GM23338 (cell line): ENCODE measurements around the gene LILRA6. TPM values are rescaled to one million over a fixed set of nuclear protein-coding genes. Genes with fewer than 3 reads are reported as not detected.
"Not testable (repeated sequence)": the region's sequence is repeated elsewhere in the genome, so short reads cannot be mapped to it uniquely, and the experiment has no call there.

Experiments
- ATAC-seq: fragments of 200-7000 bp; cut with Tn5 transposase; 3 replicates; pipeline ENCODE4 v1.9.1; 2020
- DNase-seq: peaks from one replicate; pipeline ENCODE4 v3.0.0-alpha.2; 2015; ENCODE audit warnings: low spot score
- H2AFZ ChIP-seq: fragments of 200-600 bp; sonication (generic); 2 replicates; pipeline ENCODE4 v1.8.0; 2016; ENCODE audit warnings: antibody characterized with exemption, mild to moderate bottlenecking, moderate library complexity
- H3F3A ChIP-seq: fragments of 200-600 bp; sonication (generic); replicated peaks from 2 replicates; pipeline ENCODE4 v1.8.0; 2017; ENCODE audit warnings: antibody characterized with exemption, mixed run types, low read depth
- H3K27ac ChIP-seq: fragments of 200-600 bp; sonication (generic); 2 replicates; pipeline ENCODE4 v1.6.1; 2016; ENCODE audit warnings: low read depth
- H3K27me3 ChIP-seq: fragments of 200-600 bp; sonication (generic); 2 replicates; pipeline ENCODE4 v1.8.0; 2016; ENCODE audit warnings: mild to moderate bottlenecking, mixed run types, moderate library complexity; ENCODE audit not compliant: insufficient read depth
- H3K36me3 ChIP-seq: fragments of 200-600 bp; sonication (generic); 2 replicates; pipeline ENCODE4 v1.8.0; 2016; ENCODE audit warnings: mild to moderate bottlenecking; ENCODE audit not compliant: insufficient read depth
- H3K4me1 ChIP-seq: fragments of 200-600 bp; sonication (generic); 2 replicates; pipeline ENCODE4 v1.8.0; 2016; ENCODE audit warnings: mild to moderate bottlenecking, moderate library complexity; ENCODE audit not compliant: insufficient read depth
- H3K4me2 ChIP-seq: fragments of 200-600 bp; sonication (generic); 2 replicates; pipeline ENCODE4 v1.7.1; 2017; ENCODE audit warnings: mixed run types
- H3K4me3 ChIP-seq: fragments of 200-600 bp; sonication (generic); 2 replicates; pipeline ENCODE4 v1.6.1; 2016; ENCODE audit warnings: mixed run types
- H3K79me2 ChIP-seq: fragments of 200-600 bp; sonication (generic); replicated peaks from 2 replicates; pipeline ENCODE4 v1.8.0; 2017; ENCODE audit warnings: mild to moderate bottlenecking; ENCODE audit not compliant: insufficient read depth
- H3K9me2 ChIP-seq: fragments of 200-600 bp; sonication (generic); 2 replicates; pipeline ENCODE4 v1.8.0; 2017; ENCODE audit not compliant: insufficient read depth
- H4K20me1 ChIP-seq: fragments of 200-600 bp; sonication (generic); replicated peaks from 2 replicates; pipeline ENCODE4 v1.8.0; 2017; ENCODE audit warnings: mild to moderate bottlenecking; ENCODE audit not compliant: insufficient read depth
- H3K27ac Mint-ChIP-seq: 2 replicates; pipeline ENCODE4 v1.8.0; 2020; ENCODE audit warnings: inconsistent platforms, mild to moderate bottlenecking, moderate library complexity, mixed read lengths
- H3K27me3 Mint-ChIP-seq: 3 replicates; pipeline ENCODE4 v1.8.0; 2022; ENCODE audit warnings: low read depth, mild to moderate bottlenecking, moderate library complexity, mixed read lengths, inconsistent platforms; ENCODE audit not compliant: insufficient read depth, poor library complexity
- H3K36me3 Mint-ChIP-seq: 3 replicates; pipeline ENCODE4 v1.8.0; 2021; ENCODE audit warnings: low read depth, mild to moderate bottlenecking, inconsistent platforms, moderate library complexity, mixed read lengths
- H3K4me1 Mint-ChIP-seq: 3 replicates; pipeline ENCODE4 v1.8.0; 2020; ENCODE audit warnings: mild to moderate bottlenecking, inconsistent platforms, mixed read lengths
- H3K4me3 Mint-ChIP-seq: 3 replicates; pipeline ENCODE4 v1.8.0; 2021; ENCODE audit warnings: moderate library complexity, mild to moderate bottlenecking, inconsistent platforms, mixed read lengths
- H3K9me3 Mint-ChIP-seq: 3 replicates; pipeline ENCODE4 v1.8.0; 2020; ENCODE audit warnings: moderate library complexity, mild to moderate bottlenecking, inconsistent platforms, mixed read lengths
- CTCF ChIP-seq, 2 experiments: fragments of 200-600 bp in 1 of 2; sonication (generic) in 1 of 2; conservative IDR thresholded peaks; 2 replicates each; pipeline versions ENCODE4 v1.5.1 to v1.6.1; 2016 to 2017; ENCODE audit warnings: antibody characterized with exemption in 2 of 2, low read depth in 2 of 2, mild to moderate bottlenecking in 2 of 2, moderate library complexity in 1 of 2
- NANOG ChIP-seq: IDR thresholded peaks from 2 replicates; pipeline ENCODE4 v1.6.1; 2016; ENCODE audit warnings: antibody characterized with exemption, borderline replicate concordance
- POLR2AphosphoS5 ChIP-seq: IDR thresholded peaks from 2 replicates; pipeline ENCODE4 v1.6.1; 2016; ENCODE audit warnings: antibody characterized with exemption, low read depth
- STAT1 ChIP-seq: IDR thresholded peaks from one replicate; pipeline ENCODE4 v1.6.1; 2016; ENCODE audit warnings: antibody characterized with exemption; ENCODE audit not compliant: unreplicated experiment
- ZNF462 ChIP-seq: fragments of 250-450 bp; sonication (Bioruptor Pico); IDR thresholded peaks from 2 replicates; pipeline ENCODE4 v1.5.0; 2020; ENCODE audit warnings: mild to moderate bottlenecking, moderate library complexity
- polyA plus RNA-seq: library from polyadenylated mRNA; unstranded; fragments of >200 nt; fragmentation: Nextera tagmentation; extraction: Ambion mirVana; gene quantifications from 2 replicates; pipeline ENCODE4 v1.2.1, GENCODE V29; 2016
- total RNA-seq: library from RNA; depleted of rRNA; stranded (reverse); fragments of >200 nt; shearing (Covaris generic); gene quantifications from 2 replicates; pipeline ENCODE4 v1.2.3, GENCODE V29; 2014

LILRA6 gene
- total and polyA plus RNA-seq, 2 experiments from 2014 or later: not detected

GRCh38 chr19:54272181-54272580, 29.6 kb upstream of the LILRA6 start:
- H2AFZ ChIP-seq, H3K4me1 Mint-ChIP-seq, H3K4me1 ChIP-seq, H3K9me2 ChIP-seq, H3K27ac ChIP-seq, H3K36me3 ChIP-seq, H3K27me3 Mint-ChIP-seq, H3K9me3 Mint-ChIP-seq, H4K20me1 ChIP-seq, H3K4me3 ChIP-seq, H3K4me3 Mint-ChIP-seq, H3K27ac Mint-ChIP-seq, H3K27me3 ChIP-seq, H3K4me2 ChIP-seq, H3K36me3 Mint-ChIP-seq, H3K79me2 ChIP-seq, H3F3A ChIP-seq, ATAC-seq, DNase-seq: not testable (repeated sequence)

- not testable (repeated sequence) for H4K20me1 ChIP-seq, H2AFZ ChIP-seq, H3K27ac ChIP-seq, H3K4me2 ChIP-seq, H3K27ac Mint-ChIP-seq, H3K4me1 Mint-ChIP-seq, ATAC-seq, H3F3A ChIP-seq, H3K79me2 ChIP-seq, H3K27me3 ChIP-seq, DNase-seq, H3K4me3 ChIP-seq, H3K9me3 Mint-ChIP-seq, H3K36me3 Mint-ChIP-seq, H3K9me2 ChIP-seq, H3K4me3 Mint-ChIP-seq, H3K4me1 ChIP-seq, H3K27me3 Mint-ChIP-seq, H3K36me3 ChIP-seq
Observed at GRCh38 chr19:54271587-54271986, 29.0 kb upstream of the LILRA6 start.

GRCh38 chr19:54271106-54271505, 28.5 kb upstream of the LILRA6 start:
- Mint-ChIP-seq H3K27ac (no peak overlapping the region), H3K9me3 (no peaks in the 10 kb centered on the region; the same call in 2 of the 3 replicates), H3K27me3 (peaks cover 3% of the 10 kb centered on the region), H3K4me1 (peaks cover 5% of the 10 kb centered on the region; the same call in 2 of the 3 replicates), H3K36me3 (no peaks in the 10 kb centered on the region), H3K4me3 (no peak overlapping the region)
- Histone ChIP-seq H3K36me3 (no peaks in the 10 kb centered on the region), H3K4me3 (no peak overlapping the region), H4K20me1 (no peaks in the 10 kb centered on the region), H3K4me2 (no peak overlapping the region), H2AFZ (no peak overlapping the region), H3K27ac (no peak overlapping the region), H3K79me2 (no peaks in the 10 kb centered on the region), H3F3A (no peaks in the 10 kb centered on the region), H3K4me1 (no peaks in the 10 kb centered on the region), H3K27me3 (no peaks in the 10 kb centered on the region), H3K9me2 (no peaks in the 10 kb centered on the region)
- no peak for TF ChIP-seq CTCF (conservative IDR thresholded peaks at IDR 0.05; ENCODE audit: low read depth in 2 of 2)
- TF ChIP-seq STAT1: no peak
- no peak for TF ChIP-seq POLR2AphosphoS5
- DNase-seq: no peak
- no peak for ATAC-seq

GRCh38 chr19:54268936-54269335, 26.3 kb upstream of the LILRA6 start:
- Mint-ChIP-seq H3K4me1 (peaks cover 5% of the 10 kb centered on the region; the same call in 2 of the 3 replicates), H3K4me3 (no peak overlapping the region), H3K9me3 (no peaks in the 10 kb centered on the region; the same call in 2 of the 3 replicates), H3K36me3 (no peaks in the 10 kb centered on the region), H3K27ac (no peak overlapping the region), H3K27me3 (no peaks in the 10 kb centered on the region)
- Histone ChIP-seq H3K27me3 (no peaks in the 10 kb centered on the region), H3K4me3 (no peak overlapping the region), H2AFZ (no peak overlapping the region), H3K79me2 (no peaks in the 10 kb centered on the region), H3F3A (no peaks in the 10 kb centered on the region), H3K9me2 (no peaks in the 10 kb centered on the region), H4K20me1 (no peaks in the 10 kb centered on the region), H3K27ac (no peak overlapping the region), H3K4me2 (no peak overlapping the region), H3K36me3 (no peaks in the 10 kb centered on the region), H3K4me1 (no peaks in the 10 kb centered on the region; the same call in 1 of the 2 replicates)
- DNase-seq (no peak), ATAC-seq (no peak)
- TF ChIP-seq NANOG (no peak), ZNF462 (CRISPR knock-in tag) (no peak)
